Stomach (tissue), 9 donors: ENCODE measurements around the gene IMMT. TPM values are rescaled to one million over a fixed set of nuclear protein-coding genes. Genes with fewer than 3 reads are reported as not detected.

Experiments used
- DNase-seq, 2 donors: peaks; one replicate each; pipeline versions ENCODE4 v3.0.0 to v3.0.0-alpha.2; 2013 to 2019
- H3K27ac ChIP-seq, 5 donors: fragments of 200-600 bp in 4 of 5; sonication (generic) in 4 of 5; one replicate each; pipeline ENCODE4 v1.5.1; 2013 to 2019; ENCODE audit warnings: mild to moderate bottlenecking in 1 of 5, moderate library complexity in 1 of 5
- H3K27me3 ChIP-seq, 3 donors: fragments of 200-600 bp; sonication (generic); one replicate each; pipeline ENCODE4 v1.5.1; 2017 to 2019; ENCODE audit warnings: mixed run types in 1 of 3
- H3K36me3 ChIP-seq, 4 donors: fragments of 200-600 bp; sonication (generic); 1 replicate in 3 of 4; 2 replicates in 1 of 4; pipeline ENCODE4 v1.5.1; 2016 to 2019
- H3K4me1 ChIP-seq, 4 donors: fragments of 200-600 bp; sonication (generic); one replicate each; pipeline ENCODE4 v1.5.1; 2016 to 2019
- H3K4me3 ChIP-seq, 4 donors: fragments of 200-600 bp; sonication (generic) in 3 of 4; one replicate each; pipeline ENCODE4 v1.5.1; 2016 to 2019; ENCODE audit warnings: mild to moderate bottlenecking in 1 of 4
- H3K9me3 ChIP-seq, 4 donors: fragments of 200-600 bp; sonication (generic); one replicate each; pipeline ENCODE4 v1.5.1; 2016 to 2019
- EP300 ChIP-seq: sonication (generic); formaldehyde crosslinking; IDR thresholded peaks from one replicate; pipeline ENCODE4 v1.6.1; 2017; ENCODE audit warnings: antibody characterized with exemption
- POLR2A ChIP-seq, 4 donors: fragments of 450-650 bp; IDR thresholded peaks; one replicate each; pipeline ENCODE4 v1.6.1; 2016; ENCODE audit warnings: antibody characterized with exemption in 4 of 4, control low read depth in 2 of 4, mild to moderate bottlenecking in 1 of 4, moderate library complexity in 1 of 4
- POLR2AphosphoS5 ChIP-seq, 3 donors: sonication (generic); formaldehyde crosslinking; IDR thresholded peaks; one replicate each; pipeline ENCODE4 v1.6.1; 2016; ENCODE audit warnings: antibody characterized with exemption in 3 of 3
- WGBS, 5 donors: extraction: QIAGEN DNeasy Blood & Tissue Kit in 3 of 5; methylation state at CpG; one replicate each; pipeline versions ENCODE4 v1.1.5 to v1.1.7; 2013 to 2018; 5-methylcytosine and 5-hydroxymethylcytosine counted together
- intact Hi-C: fragments of 100-400 bp; cut with DNase I; formaldehyde crosslinking; loops from one replicate; pipeline ENCODE4 v1.15.1; 2023; ENCODE audit warnings: low total_unique reads
- polyA plus RNA-seq, 3 donors: library from polyadenylated mRNA; stranded (reverse); fragments of 200-250 nt; gene quantifications; one replicate each; pipeline ENCODE4 v1.2.3, GENCODE V29; 2013
- total RNA-seq, 5 donors: library from RNA; depleted of rRNA; stranded (reverse); fragments of >200 nt; gene quantifications; one replicate each; pipeline versions ENCODE4 v1.1.0 to v1.2.3, GENCODE V29; 2014 to 2016
- TF ChIP-seq, protein P1 (sequence below), 7 experiments: fragments of 450-650 bp in 4 of 7; fragments of 200-600 bp in 3 of 7; sonication (generic) in 3 of 7; IDR thresholded peaks; one replicate each; pipeline ENCODE4 v1.5.1; 2016 to 2019; ENCODE audit warnings: antibody characterized with exemption in 7 of 7, control low read depth in 2 of 7, mild to moderate bottlenecking in 1 of 7
- donor health status: healthy with polysubstance abuse.
- donor health status: Bipolar disorder and iron deficiency.
- donor health status: healthy.

The IMMT gene
- total and polyA plus RNA-seq, 8 donors = 30.1 to 94.5 (median 42.4) TPM

DNA sequence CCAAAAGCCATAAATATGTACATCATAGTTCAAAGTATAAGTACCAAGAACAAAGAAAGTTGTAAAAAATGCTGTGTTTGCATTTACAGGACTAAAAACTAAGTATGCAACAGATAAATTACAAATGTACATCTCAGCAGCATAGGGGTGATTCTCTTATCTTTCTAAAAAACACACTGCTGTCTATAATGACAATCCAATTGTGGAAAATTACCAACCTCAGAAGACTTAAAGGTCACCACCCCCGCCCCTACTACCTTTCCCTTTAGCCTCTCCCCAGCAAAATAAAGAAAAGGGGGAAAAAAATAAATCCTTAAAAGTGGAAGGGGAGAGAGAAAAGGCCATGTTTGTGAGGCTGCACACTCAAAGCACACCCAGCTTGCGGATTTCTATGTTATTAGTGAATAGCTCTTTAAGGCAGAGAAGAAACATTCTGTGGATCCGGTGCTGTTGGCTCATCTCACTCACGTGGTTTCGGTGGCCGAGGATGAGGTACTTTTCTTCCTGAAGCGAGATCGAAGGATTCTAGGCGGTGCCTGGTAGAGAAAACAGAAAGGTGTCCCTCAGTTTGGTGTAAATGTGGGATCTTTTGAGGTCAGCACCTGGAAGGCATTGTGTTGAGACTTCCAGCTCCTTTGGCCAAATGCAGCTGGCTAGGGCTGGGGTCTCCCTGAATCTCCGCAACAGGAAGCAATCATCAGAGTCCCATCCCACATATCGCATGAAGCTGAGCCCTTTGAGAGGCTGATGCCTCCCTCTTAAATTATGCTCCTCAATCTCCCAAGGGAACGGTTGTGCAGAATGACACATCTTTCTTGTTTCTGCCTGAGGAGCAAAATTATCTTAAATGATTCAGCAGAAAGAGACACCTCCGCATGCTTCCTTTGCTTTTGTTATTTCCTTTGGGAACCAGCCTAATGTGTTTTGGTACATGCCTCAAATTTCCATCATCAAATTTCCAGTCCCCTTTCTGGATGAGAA, 21.6 kb upstream of the IMMT start:
- no peaks in the 10 kb centered on the region for H3K9me3 ChIP-seq
- H3K27ac ChIP-seq = no peak overlapping the region
- TF ChIP-seq POLR2A (IDR thresholded peaks at IDR 0.05) = no peak
- TF ChIP-seq EP300 = no peak
- no peak for TF ChIP-seq POLR2AphosphoS5 (IDR thresholded peaks at IDR 0.05)
- TF ChIP-seq, protein P1, sequence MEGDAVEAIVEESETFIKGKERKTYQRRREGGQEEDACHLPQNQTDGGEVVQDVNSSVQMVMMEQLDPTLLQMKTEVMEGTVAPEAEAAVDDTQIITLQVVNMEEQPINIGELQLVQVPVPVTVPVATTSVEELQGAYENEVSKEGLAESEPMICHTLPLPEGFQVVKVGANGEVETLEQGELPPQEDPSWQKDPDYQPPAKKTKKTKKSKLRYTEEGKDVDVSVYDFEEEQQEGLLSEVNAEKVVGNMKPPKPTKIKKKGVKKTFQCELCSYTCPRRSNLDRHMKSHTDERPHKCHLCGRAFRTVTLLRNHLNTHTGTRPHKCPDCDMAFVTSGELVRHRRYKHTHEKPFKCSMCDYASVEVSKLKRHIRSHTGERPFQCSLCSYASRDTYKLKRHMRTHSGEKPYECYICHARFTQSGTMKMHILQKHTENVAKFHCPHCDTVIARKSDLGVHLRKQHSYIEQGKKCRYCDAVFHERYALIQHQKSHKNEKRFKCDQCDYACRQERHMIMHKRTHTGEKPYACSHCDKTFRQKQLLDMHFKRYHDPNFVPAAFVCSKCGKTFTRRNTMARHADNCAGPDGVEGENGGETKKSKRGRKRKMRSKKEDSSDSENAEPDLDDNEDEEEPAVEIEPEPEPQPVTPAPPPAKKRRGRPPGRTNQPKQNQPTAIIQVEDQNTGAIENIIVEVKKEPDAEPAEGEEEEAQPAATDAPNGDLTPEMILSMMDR (IDR thresholded peaks at IDR 0.05) = no peak
- H3K4me1 ChIP-seq = peaks cover 28 to 57% (median 42%) of the 10 kb centered on the region in 4 donors
- H3K4me3 ChIP-seq = no peak overlapping the region
- H3K27me3 ChIP-seq = no peaks in the 10 kb centered on the region
- intact Hi-C loops = loop anchor here (5.0 kb wide), 1 partner anchor 150 kb away; no protein-coding TSS in a partner anchor
- no peak for DNase-seq
- WGBS, 5 donors = 69 to 83% (median 79%) methylated on average over 13 of the region's 13 CpGs
- peaks cover 0 to 21% (median 13%) of the 10 kb centered on the region in 4 donors for H3K36me3 ChIP-seq

- TF ChIP-seq EP300 (no peak), POLR2A (IDR thresholded peaks at IDR 0.05) (no peak), POLR2AphosphoS5 (IDR thresholded peaks at IDR 0.05) (no peak)
- TF ChIP-seq, protein P1 (IDR thresholded peaks at IDR 0.05) = no peak
- peaks cover 0 to 45% (median 37%) of the 10 kb centered on the region in 4 donors for H3K36me3 ChIP-seq
- intact Hi-C loops = no loop called here
These were observed 19.2 kb upstream of the IMMT start for GRCh38 chr2:86214503-86214832.

DNA sequence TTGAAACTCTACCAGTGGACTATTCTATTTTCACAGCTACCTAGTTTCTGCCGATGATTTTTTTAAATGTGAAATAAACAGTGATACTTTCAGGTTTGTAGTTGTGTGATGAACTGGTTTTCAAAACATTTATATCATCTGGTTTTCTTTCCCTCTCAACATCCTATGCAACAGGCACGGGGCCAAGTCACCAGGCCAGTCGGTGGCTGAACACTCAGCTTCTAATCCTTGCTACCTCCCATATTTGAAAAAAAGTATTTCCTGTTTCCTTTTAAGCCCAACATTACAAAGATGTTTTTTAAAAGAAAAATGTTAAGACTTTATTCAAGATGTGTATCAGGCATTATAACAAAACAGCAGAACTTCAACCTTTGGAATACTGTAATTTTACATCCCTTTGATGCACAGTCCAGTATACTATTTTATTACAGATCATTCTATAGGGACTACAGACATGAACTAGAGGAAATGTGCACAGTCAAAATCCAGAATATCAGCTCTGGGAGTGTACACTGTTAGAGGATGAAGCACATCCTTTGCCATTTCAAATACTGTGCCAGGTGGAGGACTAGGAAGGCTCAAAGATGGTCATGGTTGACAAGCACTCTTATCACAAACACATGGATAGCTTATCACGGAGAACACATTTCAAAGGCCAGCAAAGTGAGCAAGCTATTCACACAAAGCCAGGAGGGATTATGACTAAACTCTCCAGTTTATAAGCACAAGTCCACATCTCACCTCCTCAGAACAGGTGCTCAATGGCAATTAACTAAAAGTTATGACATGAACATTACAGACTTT, 18.6 kb upstream of the IMMT start:
- TF ChIP-seq POLR2A (IDR thresholded peaks at IDR 0.05) = no peak
- TF ChIP-seq, protein P1 (IDR thresholded peaks at IDR 0.05) = no peak
- peak in 1 of 3 donors; percentile 57 for TF ChIP-seq POLR2AphosphoS5 (IDR thresholded peaks at IDR 0.05)
- Histone ChIP-seq H3K36me3 (peaks cover 0 to 50% (median 43%) of the 10 kb centered on the region in 4 donors), H3K4me1 (peaks cover 21 to 59% (median 40%) of the 10 kb centered on the region in 4 donors), H3K27me3 (no peaks in the 10 kb centered on the region), H3K27ac (peak overlapping the region in 4 of 5 donors; percentile 39 to 75 (median 64)), H3K9me3 (no peaks in the 10 kb centered on the region), H3K4me3 (no peak overlapping the region)
- 24 to 41% (median 26%) methylated on average over 4 of the region's 4 CpGs for WGBS, 5 donors
- intact Hi-C loops = no loop called here
- peak; percentile 38 to 54 for DNase-seq

More at GRCh38 chr2:86214503-86214832, 19.2 kb upstream of the IMMT start:
- H3K27ac ChIP-seq = peak overlapping the region in 4 of 5 donors; percentile 39 to 75 (median 64)
- H3K27me3 ChIP-seq = no peaks in the 10 kb centered on the region
- H3K4me1 ChIP-seq = peaks cover 21 to 59% (median 40%) of the 10 kb centered on the region in 4 donors
- H3K4me3 ChIP-seq = no peak overlapping the region
- WGBS, 5 donors = 75 to 89% (median 79%) methylated on average over 2 of the region's 2 CpGs
- no peaks in the 10 kb centered on the region for H3K9me3 ChIP-seq
- DNase-seq = no peak

- H3K9me3 ChIP-seq = no peaks in the 10 kb centered on the region
- peak in 1 of 2 donors; percentile 47 for DNase-seq
- no peaks in the 10 kb centered on the region for H3K27me3 ChIP-seq
- H3K4me1 ChIP-seq = peaks cover 21 to 59% (median 40%) of the 10 kb centered on the region in 4 donors
- peaks cover 6 to 59% (median 51%) of the 10 kb centered on the region in 4 donors for H3K36me3 ChIP-seq
- peak overlapping the region in 4 of 5 donors; percentile 39 to 75 (median 64) for H3K27ac ChIP-seq
- TF ChIP-seq POLR2A (IDR thresholded peaks at IDR 0.05) (no peak), POLR2AphosphoS5 (IDR thresholded peaks at IDR 0.05) (peak in 1 of 3 donors; percentile 36), EP300 (no peak)
- WGBS, 5 donors = 7 to 31% (median 21%) methylated on average over 1 of the region's 1 CpG
- intact Hi-C loops = no loop called here
- no peak overlapping the region for H3K4me3 ChIP-seq
These were observed 17.8 kb upstream of the IMMT start for GRCh38 chr2:86213056-86213455.
